Ishikawa (cell line): ENCODE results near the gene CNTN4.

Experiments
- CEBPB ChIP-seq: IDR thresholded peaks from 2 replicates; pipeline ENCODE4 v1.6.1; 2012
- CREB1 ChIP-seq: IDR thresholded peaks from 2 replicates; pipeline ENCODE4 v1.6.1; 2012; ENCODE audit warnings: low read depth
- EGR1 ChIP-seq: IDR thresholded peaks from 2 replicates; pipeline ENCODE4 v1.6.1; 2012
- EP300 ChIP-seq: IDR thresholded peaks from 2 replicates; pipeline ENCODE4 v1.6.1; 2012; ENCODE audit warnings: borderline replicate concordance
- FOXM1 ChIP-seq: IDR thresholded peaks from 2 replicates; pipeline ENCODE4 v1.6.1; 2012; ENCODE audit warnings: low read depth, borderline replicate concordance
- NFIC ChIP-seq: IDR thresholded peaks from 2 replicates; pipeline ENCODE4 v1.6.1; 2012
- RAD21 ChIP-seq: IDR thresholded peaks from 2 replicates; pipeline ENCODE4 v1.6.1; 2012; ENCODE audit warnings: low read depth
- TAF1 ChIP-seq: IDR thresholded peaks from 2 replicates; pipeline ENCODE4 v1.6.1; 2012; ENCODE audit warnings: low read depth, mild to moderate bottlenecking
- TCF12 ChIP-seq: IDR thresholded peaks from 2 replicates; pipeline ENCODE4 v1.6.1; 2012; ENCODE audit warnings: low read depth
- TEAD4 ChIP-seq: IDR thresholded peaks from 2 replicates; pipeline ENCODE4 v1.6.1; 2012
- YY1 ChIP-seq: IDR thresholded peaks from 2 replicates; pipeline ENCODE4 v1.6.1; 2012; ENCODE audit warnings: low read depth
- ZBTB7A ChIP-seq: IDR thresholded peaks from 2 replicates; pipeline ENCODE4 v1.6.1; 2012; ENCODE audit warnings: low read depth
- TF ChIP-seq, protein P1 (sequence below): IDR thresholded peaks from 2 replicates; pipeline ENCODE4 v1.6.1; 2012
- TF ChIP-seq, protein P2 (sequence below): IDR thresholded peaks from 2 replicates; pipeline ENCODE4 v1.6.1; 2012
- TF ChIP-seq, protein P3 (sequence below): IDR thresholded peaks from 2 replicates; pipeline ENCODE4 v1.6.1; 2012; ENCODE audit warnings: low read depth, mild to moderate bottlenecking

CNTN4 gene

DNA sequence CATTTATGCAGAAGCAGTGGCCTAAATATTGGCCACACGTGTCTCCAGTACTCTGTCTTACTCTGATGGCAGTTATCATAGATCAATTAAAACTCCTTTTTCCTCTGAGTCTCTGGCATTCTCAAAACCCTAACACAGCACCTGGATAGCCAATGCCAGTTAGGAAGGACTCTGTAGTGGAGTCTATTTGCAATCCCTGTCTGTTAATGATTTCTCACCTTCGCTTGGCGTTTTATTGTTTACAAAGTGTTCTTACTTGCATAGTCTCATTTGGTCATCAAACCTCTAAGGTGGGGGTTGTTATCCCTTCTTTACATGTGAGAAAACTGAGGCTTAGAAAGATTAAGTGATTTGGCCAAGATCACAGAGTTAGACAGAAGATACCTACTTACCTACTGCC, 752.7 kb downstream of the CNTN4 start:
- TF ChIP-seq EGR1 (no peak), CEBPB (no peak), TAF1 (no peak), EP300 (no peak), YY1 (no peak), CREB1 (no peak), RAD21 (no peak), TCF12 (no peak), TEAD4 (no peak), FOXM1 (no peak), NFIC (no peak), ZBTB7A (no peak)
- TF ChIP-seq, protein P1, sequence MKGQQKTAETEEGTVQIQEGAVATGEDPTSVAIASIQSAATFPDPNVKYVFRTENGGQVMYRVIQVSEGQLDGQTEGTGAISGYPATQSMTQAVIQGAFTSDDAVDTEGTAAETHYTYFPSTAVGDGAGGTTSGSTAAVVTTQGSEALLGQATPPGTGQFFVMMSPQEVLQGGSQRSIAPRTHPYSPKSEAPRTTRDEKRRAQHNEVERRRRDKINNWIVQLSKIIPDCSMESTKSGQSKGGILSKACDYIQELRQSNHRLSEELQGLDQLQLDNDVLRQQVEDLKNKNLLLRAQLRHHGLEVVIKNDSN, result no peak
- TF ChIP-seq, protein P2, sequence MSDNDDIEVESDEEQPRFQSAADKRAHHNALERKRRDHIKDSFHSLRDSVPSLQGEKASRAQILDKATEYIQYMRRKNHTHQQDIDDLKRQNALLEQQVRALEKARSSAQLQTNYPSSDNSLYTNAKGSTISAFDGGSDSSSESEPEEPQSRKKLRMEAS, result no peak
- TF ChIP-seq, protein P3, sequence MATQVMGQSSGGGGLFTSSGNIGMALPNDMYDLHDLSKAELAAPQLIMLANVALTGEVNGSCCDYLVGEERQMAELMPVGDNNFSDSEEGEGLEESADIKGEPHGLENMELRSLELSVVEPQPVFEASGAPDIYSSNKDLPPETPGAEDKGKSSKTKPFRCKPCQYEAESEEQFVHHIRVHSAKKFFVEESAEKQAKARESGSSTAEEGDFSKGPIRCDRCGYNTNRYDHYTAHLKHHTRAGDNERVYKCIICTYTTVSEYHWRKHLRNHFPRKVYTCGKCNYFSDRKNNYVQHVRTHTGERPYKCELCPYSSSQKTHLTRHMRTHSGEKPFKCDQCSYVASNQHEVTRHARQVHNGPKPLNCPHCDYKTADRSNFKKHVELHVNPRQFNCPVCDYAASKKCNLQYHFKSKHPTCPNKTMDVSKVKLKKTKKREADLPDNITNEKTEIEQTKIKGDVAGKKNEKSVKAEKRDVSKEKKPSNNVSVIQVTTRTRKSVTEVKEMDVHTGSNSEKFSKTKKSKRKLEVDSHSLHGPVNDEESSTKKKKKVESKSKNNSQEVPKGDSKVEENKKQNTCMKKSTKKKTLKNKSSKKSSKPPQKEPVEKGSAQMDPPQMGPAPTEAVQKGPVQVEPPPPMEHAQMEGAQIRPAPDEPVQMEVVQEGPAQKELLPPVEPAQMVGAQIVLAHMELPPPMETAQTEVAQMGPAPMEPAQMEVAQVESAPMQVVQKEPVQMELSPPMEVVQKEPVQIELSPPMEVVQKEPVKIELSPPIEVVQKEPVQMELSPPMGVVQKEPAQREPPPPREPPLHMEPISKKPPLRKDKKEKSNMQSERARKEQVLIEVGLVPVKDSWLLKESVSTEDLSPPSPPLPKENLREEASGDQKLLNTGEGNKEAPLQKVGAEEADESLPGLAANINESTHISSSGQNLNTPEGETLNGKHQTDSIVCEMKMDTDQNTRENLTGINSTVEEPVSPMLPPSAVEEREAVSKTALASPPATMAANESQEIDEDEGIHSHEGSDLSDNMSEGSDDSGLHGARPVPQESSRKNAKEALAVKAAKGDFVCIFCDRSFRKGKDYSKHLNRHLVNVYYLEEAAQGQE, result no peak

DNA sequence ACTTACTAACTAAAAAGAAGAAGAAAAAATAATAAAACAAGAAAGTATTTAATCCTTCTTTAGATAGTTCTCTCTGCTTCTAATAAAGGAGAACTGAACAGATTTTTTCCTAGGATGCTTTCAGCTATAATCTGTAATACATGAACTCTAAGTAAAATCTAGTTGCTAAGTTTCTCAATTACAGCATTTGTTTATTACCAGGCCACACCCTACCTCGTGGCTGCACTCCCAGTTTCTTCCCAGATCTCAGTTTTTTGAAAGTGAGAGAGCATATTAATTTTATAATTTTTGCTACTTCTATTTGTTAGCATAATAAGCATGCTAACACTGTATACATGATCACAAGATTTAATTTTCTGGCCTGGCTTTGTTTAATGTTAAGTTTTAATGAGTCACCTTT, 753.2 kb downstream of the CNTN4 start:
- TF ChIP-seq TAF1 (no peak), EP300 (no peak), EGR1 (no peak), TEAD4 (no peak), CREB1 (no peak), NFIC (no peak), CEBPB (no peak), FOXM1 (no peak), RAD21 (no peak), YY1 (no peak), ZBTB7A (no peak), TCF12 (no peak)
- TF ChIP-seq, protein P2, result no peak
- TF ChIP-seq, protein P1, result no peak
- TF ChIP-seq, protein P3, result no peak

DNA sequence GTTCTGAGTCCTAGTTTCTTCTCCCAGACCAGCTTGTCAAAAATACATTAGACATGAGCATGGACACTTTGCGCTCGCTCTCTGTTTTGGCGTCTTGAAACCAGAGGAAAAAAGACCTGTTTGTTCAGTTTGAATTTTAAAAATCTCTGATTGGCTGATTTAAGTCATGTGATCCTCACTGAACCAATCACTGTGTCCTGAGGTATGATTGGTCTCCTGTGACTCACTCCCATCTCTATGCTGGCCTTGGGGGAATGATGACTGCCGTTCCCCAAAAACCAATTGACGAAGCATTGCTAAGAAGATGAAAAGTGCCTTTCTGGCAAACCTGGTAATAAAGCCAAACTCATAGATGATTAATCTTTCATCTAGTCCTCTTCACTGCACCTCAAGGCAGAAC, 755.0 kb downstream of the CNTN4 start:
- TF ChIP-seq, protein P3, result no peak
- TF ChIP-seq, protein P1, result no peak
- TF ChIP-seq RAD21 (no peak), YY1 (no peak), CREB1 (no peak), EP300 (no peak), TCF12 (no peak), FOXM1 (no peak), EGR1 (no peak), NFIC (no peak), TEAD4 (no peak), CEBPB (no peak), TAF1 (no peak), ZBTB7A (no peak)
- TF ChIP-seq, protein P2, result no peak
